Testis (tissue), 2 donors: ENCODE results near the gene ANKRD36B.
"Not testable (repeated sequence)": the region's sequence is repeated elsewhere in the genome, so short reads cannot be mapped to it uniquely, and the experiment has no call there.

ENCODE experiments used
- POLR2A ChIP-seq: fragments of 450-650 bp; IDR thresholded peaks from one replicate; pipeline ENCODE4 v1.6.1; 2017; ENCODE audit warnings: antibody characterized with exemption, mild to moderate bottlenecking, moderate library complexity
- TF ChIP-seq, protein P1 (sequence below), 3 experiments: fragments of 450-650 bp in 2 of 3; fragments of 200-600 bp in 1 of 3; sonication (generic) in 1 of 3; IDR thresholded peaks; one replicate each; pipeline ENCODE4 v1.5.1; 2016 to 2019; ENCODE audit warnings: antibody characterized with exemption in 3 of 3, mild to moderate bottlenecking in 2 of 3, moderate library complexity in 1 of 3

DNA sequence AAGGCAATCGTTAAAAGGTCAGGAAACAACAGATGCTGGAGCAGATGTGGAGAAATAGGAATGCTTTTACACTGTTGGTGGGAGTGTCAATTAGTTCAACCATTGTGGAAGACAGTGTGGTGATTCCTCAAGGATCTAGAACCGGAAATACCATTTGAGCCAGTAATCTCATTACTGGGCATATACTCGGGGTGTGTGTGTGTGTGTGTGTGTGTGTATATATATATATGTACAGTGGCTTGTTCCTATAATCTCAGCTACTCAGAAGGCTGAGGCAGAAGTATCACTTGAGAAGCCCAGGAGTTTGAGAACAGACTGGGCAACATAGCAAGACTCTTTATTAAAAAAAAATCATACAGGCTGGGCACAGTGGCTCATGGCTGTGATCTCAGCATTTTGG lies 24.0 kb downstream of the ANKRD36B start:
- TF ChIP-seq, protein P1, sequence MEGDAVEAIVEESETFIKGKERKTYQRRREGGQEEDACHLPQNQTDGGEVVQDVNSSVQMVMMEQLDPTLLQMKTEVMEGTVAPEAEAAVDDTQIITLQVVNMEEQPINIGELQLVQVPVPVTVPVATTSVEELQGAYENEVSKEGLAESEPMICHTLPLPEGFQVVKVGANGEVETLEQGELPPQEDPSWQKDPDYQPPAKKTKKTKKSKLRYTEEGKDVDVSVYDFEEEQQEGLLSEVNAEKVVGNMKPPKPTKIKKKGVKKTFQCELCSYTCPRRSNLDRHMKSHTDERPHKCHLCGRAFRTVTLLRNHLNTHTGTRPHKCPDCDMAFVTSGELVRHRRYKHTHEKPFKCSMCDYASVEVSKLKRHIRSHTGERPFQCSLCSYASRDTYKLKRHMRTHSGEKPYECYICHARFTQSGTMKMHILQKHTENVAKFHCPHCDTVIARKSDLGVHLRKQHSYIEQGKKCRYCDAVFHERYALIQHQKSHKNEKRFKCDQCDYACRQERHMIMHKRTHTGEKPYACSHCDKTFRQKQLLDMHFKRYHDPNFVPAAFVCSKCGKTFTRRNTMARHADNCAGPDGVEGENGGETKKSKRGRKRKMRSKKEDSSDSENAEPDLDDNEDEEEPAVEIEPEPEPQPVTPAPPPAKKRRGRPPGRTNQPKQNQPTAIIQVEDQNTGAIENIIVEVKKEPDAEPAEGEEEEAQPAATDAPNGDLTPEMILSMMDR (IDR thresholded peaks at IDR 0.05) = not testable (repeated sequence)
- TF ChIP-seq POLR2A = not testable (repeated sequence)
